IPS DF 19.7 (cell line): ENCODE results near the gene TLK2.
"Not testable (repeated sequence)": the region's sequence is repeated elsewhere in the genome, so short reads cannot be mapped to it uniquely, and the experiment has no call there.

Source experiments
- DNase-seq: peaks from one replicate; pipeline ENCODE4 v3.0.0-alpha.2; 2013; ENCODE audit warnings: low read depth, low spot score

Gene TLK2

DNA sequence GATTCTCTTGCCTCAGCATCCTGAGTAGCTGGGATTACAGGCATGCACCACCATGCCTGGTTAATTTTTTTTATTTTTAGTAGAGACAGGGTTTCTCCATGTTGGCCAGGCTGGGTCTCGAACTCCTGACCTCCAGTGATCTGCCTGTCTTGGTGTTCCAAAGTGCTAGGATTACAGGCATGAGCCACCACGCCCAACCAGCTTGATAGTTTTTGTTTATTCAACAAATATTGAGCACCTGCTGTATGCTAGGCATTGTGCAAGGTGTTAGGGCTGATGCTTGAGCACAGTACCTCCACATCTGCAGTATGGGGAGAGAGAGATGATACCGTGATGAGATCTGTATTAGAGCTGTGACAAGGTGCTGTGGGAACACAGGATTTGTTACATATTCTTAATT, 3.9 kb downstream of the TLK2 start:
- not testable (repeated sequence) for DNase-seq

DNA sequence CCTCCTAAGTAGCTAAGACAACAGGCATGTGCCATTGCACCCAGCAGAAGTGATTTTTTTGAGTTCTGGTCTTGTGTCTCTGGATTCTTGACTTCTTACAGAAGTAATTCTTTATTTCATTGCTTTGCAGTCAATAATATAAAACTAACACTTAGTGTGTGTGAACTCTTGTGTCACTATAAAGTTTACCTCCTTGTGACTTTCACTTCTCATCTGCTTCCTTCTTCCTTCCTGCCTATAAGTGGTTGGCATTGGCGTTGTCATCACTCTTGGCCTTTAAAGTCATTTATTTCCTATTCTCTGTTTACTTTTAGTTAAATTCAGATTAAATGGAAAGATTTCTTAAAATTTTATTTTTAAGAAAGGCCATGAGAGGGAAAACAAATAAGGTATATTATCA, 12.4 kb downstream of the TLK2 start:
- not testable (repeated sequence) for DNase-seq

DNA sequence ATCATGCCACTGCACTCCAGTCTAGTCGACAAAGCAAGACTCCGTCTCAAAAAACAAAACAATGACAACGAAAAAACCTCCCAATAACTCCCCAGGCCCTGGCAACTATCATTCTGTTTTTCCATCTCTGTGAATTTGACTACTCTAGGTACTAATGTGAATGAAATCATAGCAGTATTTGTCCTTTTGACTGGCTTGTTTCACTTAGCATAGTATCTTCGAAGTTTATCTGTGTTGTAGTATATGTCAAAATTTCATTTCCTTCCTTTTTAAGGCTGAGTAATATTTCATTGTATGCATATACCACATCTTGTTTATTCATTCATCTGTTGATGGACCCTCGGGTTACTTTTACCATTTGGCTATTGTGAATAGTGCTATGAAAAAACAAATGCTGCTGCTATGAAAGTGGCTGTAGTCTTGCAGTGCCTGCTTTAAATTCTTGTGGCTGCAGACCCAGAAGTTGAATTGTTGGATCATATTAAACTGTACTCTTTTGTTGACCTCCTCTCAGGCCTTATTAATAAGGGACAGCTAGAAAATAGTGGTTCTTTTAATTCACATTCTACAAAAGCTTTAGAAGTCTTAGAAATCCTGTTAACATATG, 14.5 kb downstream of the TLK2 start:
- not testable (repeated sequence) for DNase-seq

DNA sequence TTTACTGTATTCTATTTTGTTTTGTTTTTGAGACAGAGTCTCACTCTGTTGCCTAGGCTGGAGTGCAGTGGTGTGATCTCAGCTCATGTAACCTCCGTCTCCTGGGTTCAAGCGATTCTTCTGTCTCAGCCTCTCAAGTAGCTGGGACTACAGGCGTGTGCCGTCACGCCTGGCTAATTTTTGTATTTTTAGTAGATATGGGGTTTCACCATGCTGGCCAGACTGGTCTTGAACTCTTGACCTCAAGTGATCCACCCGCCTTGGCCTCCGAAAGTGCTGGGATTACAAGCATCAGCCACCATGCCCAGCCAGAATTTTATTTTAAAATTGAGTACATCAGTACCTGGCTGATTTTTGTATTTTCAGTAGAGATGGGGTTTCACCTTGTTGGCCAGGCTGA, 15.4 kb downstream of the TLK2 start:
- not testable (repeated sequence) for DNase-seq

DNA sequence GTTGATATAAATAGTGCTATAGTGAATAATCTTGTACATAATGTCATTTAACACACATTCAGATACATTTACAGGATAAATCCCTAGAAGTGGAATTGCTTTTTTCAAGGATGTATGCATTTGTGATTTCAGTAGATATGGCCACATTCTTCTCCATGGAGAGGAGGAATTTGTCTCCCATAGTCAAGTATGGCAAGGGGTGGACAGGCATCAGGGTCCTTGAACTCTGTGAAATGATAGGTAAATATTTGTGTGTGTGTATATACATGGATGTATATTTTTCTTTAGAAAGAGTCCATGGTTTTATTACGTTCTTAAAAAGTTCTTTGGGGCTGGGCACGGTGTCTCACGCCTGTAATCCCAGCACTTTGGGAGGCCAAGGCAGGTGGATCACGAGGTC, 17.7 kb downstream of the TLK2 start:
- not testable (repeated sequence) for DNase-seq

DNA sequence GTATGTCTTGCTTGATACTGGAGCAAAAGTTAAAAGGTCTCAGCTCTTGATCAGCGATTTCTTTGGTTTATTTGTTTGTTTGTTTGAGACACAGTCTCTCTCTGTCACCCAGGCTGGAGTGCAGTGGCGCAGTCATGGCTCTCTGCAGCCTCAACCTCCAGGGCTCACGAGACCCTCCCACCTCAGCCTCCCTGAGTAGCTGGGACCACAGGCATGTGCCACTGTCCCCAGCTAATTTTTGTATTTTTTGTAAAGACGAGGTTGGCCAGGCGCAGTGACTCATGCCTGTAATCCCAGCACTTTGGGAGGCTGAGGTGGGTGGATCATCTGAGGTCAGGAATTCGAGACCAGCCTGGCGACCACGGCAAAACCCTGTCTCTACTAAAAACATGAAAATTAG, 20.2 kb downstream of the TLK2 start:
- DNase-seq: not testable (repeated sequence)

DNA sequence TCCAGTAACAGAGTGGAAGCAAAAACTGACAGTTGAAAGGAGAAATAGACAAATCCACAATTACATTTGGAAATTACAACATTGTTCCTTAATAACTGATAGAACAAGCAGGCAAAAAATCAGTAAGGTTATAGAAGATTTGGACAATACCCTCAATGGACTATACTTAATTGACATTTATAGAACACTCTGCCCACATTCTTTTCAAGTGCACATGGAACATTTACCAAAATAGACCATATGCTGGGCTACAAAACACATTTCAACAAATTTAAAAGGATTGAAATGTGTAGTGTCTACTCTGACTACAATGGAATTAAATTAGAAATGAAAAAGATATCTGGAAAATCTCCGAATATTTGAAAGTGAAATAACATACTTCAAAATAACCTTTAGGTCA, 21.8 kb downstream of the TLK2 start:
- not testable (repeated sequence) for DNase-seq

DNA sequence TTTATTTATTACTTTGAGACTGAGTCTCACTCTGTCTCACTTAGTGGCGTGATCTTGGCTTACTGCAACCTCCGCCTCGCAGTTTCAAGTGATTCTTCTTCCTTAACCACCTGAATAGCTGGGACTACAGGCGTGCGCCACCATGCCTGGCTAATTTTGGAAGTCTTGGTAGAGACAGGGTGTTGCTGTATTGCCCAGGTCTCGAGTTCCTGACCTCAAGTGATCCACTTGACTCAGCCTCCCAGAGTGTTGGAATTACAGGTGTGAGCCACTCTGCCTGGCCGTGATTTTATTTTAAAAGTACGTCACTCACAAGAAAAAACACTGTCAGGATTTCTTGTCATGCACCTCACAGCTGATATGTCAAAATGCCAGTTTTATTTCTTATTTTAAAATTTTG, 26.2 kb downstream of the TLK2 start:
- DNase-seq: not testable (repeated sequence)

DNA sequence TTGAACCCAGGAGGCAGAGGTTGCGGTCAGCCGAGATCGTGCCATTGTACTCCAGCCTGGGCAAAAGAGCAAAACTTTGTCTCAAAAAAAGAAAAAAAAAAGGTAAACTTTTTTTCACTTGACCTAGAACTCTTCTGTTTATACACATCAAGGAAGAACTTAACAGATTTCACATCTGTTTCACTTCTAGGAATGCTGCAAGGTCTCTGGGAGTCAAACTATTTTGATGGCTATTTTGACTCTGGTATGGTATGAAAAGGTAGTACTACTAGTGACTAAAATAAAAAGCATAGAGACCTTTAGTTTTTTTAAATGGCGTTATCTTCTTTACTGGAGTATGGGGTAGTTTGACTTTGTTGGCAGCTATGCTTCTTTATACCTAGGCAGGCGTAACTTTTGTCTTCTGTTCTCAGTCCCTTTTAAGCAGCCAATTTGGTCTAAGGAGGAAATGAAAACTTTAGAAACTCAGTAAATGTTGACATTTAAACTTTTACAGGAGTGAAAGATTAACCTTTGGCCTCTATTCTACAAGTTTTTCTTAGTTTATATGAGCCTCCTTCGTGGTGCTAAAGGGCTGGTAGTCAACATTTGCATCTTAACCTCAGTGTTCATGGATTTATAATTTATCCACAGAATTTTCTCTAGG, 28.7 kb downstream of the TLK2 start:
- not testable (repeated sequence) for DNase-seq

DNA sequence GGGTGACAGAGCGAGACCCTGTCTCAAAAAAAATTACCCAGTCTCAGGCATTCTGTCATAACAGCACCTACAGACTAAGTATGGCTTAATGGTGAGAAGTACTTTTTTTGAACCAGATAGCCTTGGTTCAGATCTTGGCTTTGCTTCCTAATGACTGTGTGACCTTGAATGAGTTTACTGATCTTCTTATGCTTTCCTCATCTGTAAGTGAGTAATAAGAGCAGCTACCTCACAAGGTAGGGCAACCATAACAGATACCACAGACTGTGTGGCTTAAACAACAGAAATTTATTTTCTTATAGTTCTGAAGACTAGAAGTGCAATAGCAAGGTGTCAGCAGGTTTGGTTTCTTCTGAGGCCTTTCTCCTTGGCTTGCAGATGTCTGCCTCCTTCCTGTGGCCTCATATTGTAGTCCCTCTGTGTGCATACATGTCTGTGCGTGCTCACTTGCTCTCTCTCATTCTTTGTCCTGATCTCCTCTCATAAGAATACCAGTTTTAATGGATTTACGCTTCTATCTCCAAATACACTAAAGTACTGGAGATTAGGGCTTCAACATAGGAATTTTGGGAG, 31.7 kb downstream of the TLK2 start:
- not testable (repeated sequence) for DNase-seq

DNA sequence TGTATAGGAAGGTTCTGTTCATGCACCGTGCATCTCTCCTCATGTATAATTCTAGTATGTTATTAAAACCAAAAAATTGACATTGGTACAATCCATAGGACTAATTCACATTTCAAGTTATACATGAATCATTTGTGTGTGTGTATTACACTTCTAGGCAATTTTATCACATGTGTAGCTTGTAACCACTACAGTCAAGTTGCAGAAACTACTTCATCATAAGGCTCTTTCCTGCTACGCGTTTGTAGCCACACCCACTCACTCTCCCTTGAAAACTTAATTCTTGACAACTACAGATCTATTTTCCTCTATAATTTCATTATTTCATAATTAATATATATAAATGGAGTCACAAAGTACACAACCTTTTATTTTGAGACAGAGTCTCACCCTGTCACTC, 32.4 kb downstream of the TLK2 start:
- DNase-seq: not testable (repeated sequence)

DNA sequence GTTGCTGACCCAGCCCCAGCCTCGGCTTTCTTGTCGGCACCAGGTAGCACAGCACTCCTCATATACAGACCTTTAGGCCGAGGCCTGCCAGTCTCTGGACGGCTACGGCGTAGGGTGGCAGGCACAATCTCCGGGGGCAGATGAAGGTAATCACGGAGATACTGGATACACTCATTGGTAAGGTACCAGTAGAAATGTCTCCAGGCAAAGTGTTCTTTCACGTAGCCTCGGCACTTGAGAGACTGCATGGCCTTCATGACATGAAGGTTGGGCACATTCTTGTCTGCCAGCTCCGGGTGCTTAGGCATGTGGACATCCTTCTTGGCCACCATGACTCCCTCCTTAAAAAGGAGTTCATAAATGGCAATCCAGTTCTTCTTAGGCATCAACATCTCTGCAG, 37.8 kb downstream of the TLK2 start:
- not testable (repeated sequence) for DNase-seq

DNA sequence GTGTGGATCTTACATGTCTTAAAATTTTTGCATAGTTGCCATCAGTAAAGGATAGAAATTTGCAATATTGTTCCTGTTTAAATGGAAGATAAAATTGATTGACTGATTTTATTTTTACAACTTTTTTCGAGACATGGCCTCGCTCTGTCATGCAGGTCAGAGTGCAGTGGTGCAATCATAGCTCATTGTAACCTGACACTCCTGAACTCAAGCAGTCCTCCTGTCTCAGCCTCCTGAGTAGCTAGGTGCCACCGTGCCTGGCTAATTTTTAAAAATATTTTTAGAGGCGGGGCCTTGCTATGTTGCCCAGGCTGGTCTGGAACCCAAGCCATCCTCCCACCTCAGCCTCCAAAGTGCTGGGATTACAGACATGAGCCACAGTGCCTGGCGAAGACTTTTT, 42.7 kb downstream of the TLK2 start:
- not testable (repeated sequence) for DNase-seq

DNA sequence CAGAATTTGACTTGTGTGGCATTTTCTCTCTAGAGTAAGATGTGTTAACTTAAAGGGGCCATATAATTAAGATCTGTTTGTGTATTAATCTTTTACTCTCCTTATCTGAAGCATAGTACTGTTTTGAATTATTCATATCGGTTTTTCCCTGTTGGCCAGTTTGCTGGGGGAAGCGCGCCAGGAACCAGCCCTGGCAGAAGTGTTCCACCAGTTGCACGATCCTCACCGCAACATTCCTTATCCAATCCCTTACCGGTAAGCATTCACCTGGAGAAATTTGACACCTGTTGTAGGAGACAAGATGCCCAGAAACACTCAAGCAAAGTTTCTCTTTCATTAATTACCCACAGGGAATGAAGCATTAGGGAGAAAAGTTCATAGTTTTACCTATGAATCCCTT, 45.5 kb downstream of the TLK2 start:
- not testable (repeated sequence) for DNase-seq

DNA sequence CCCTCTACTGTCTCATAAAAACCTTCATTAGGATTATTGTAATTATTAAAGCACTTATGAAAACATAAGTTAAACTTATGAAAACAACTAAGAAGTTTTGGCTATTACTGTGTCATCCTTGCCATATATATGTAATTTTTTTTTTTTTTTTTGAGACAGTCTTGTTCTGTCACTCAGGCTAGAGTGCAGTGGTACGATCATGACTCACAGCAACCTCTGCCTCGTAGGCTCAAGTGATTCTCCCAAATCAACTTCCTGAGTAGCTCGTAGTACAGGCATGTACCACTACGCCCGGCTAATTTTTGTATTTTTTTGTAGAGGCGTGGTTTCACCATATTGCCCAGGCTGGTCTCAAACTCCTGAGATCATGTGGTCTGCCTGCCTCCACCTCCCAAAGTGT, 46.7 kb downstream of the TLK2 start:
- DNase-seq: not testable (repeated sequence)

DNA sequence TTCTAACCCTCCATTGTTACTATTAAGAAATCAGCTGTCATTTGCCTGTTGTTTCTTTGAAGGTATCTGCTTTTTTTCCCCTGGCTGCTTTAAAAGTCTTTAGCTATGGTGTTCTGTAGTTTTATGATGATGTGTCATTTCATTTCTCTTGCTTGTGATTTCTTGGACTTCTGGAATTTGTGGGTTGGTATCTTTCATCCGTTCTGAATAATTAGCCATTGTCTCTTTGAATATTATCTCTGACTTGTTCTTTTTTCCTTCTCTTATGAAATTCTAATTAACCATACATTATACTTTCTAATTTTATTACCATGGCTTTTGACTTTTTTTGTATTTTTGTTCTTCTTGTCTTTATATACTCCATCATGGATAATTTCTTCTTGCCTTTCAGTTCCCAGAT, 52.3 kb downstream of the TLK2 start:
- DNase-seq: not testable (repeated sequence)

DNA sequence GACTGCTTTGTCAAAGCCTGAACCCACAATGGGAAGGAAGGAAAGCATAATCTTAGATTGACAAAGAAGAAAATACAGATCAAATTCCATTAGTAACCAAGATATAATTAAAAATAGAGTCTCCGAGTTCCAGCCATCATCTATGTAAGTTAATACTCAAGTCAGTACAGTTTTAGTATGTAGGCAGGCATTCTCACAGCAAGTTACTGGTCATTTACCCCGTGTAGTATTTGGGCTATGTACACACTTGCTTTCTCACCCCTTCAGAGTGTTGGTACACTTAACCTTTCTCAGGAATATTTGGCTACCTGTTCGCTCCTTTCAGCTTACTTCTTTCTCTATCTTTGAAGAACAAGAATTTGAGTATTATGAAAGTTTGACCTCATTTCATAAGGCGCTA, 57.9 kb downstream of the TLK2 start:
- DNase-seq: not testable (repeated sequence)

DNA sequence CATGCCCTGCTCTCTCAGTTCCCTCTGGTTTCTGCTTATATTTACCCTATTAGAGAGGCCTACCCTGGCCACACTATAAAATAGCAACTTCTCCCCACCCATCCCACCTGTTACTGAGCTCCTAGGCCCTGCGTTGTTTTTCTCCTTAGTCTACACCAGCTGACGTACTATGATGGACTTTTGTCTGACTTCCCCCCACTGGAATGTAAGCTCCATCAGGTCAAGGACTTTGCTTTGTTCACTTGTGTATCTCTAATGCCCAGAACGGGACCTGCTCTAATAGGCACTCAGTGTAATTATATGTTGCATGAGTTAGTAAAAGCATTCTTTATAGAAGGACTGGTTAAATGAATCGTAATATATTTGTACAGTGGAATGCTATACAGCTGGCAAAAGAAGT, 62.4 kb downstream of the TLK2 start:
- DNase-seq: not testable (repeated sequence)

DNA sequence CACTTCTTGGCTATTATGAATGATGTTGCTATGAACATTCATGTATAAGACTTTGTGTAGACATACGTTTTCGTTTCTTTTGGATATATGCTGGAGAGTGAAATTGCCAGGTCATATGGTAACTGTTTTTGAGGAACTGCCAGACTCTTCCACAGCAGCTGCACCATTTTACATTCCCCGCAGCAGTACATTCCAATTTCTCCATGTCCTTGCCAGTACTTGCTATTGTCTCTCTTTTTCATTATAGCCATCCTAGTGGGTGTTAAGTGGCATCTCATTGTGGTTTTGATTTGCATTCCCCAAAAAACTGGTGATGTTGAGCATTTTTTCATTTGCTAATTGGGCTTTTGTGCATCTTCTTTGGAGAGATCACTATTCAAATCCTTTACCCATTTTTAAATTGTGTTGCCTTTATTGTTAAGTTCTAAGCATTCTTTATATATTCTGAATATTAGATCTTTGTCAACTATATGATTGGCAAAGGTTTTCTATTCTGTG, 64.7 kb downstream of the TLK2 start:
- not testable (repeated sequence) for DNase-seq

DNA sequence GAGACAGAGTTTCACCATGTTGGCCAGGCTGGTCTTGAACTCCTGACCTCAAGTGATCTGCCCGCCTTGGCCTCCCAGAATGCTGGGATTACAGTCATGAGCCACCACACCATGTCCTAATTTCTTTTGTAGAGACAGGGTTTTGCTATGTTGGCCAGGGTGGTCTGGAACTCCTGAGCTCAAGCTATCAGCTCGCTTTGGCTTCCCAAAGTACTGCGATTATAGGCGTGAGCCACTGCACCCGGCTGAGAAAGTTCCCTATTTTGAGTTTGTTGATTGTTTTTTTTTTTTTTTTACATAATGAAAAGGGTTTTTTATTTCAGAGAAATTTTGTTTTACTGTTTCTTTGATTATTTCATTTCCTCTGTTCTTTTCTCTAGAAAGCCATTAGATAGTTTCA, 67.4 kb downstream of the TLK2 start:
- not testable (repeated sequence) for DNase-seq

DNA sequence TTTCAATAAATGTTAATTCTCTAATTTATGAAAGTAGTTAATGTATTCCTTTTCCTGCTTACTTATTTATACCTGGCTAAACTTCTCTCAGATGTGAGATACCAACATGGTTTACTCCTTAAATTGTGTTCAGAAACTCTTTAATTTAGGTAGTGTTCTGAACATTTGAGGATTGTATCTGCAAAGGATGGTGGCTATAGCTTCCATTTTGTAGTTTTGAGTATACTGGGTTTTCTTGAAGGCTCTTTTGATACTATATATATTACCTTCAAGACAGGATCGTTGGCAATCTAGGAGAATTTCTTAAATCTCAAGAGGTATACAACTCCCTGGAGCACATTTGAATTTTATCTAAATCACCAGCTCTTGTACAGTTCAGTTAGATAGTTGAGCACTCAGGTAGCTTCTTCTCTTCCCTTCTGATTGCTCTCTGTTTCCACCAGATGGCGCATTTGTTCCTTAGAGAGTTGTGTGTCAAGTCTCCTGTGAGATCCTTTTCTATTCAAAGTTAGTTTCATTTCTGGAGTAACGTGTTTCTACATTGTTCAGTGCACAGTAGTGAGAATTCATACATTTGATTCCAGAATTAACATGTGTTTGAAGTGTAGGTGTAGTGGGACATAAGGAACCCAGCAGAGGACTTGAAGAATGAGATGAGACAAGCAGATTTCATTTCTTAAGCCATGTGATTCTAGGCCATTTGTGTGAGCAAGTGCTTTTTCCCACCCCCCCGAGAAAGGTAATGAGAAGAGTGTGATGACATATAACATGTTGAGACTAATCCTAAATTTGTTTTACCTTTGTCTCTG, 74.4 kb downstream of the TLK2 start:
- not testable (repeated sequence) for DNase-seq

DNA sequence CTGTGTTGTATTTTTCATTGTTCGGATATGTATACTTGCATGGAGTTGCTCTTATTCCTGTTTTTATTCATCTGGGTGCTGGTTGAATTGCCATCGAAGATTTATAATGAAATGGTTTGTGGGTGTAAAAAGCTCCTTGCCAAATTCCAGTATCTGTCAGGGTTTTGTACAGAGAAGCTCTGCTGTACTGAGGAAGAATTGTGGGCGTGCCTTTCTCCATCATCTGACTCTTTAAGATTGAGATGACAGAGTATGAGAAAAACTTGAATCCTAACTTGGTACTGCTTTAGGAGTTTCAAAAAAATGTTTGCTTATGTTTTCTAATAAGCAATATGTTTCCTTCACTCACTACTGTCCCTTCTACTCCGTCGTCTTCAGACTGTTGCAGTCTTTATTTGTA, 78.9 kb downstream of the TLK2 start:
- DNase-seq: not testable (repeated sequence)
